ENCODE measurements around the gene GRPEL2. TPM values are rescaled to one million over a fixed set of nuclear protein-coding genes. Genes with fewer than 3 reads are reported as not detected.

Gene GRPEL2
- total and polyA plus RNA-seq, 2 experiments from 2014 or later, result 20.2 to 62.2 TPM

GRCh38 chr5:149365418-149365817 lies 20.1 kb downstream of the GRPEL2 start:
- H3K4me3 Mint-ChIP-seq, result no peak overlapping the region
- Histone ChIP-seq H3K36me3 (ENCODE audit: insufficient read depth) (no peaks in the 10 kb centered on the region), H4K20me1 (replicated peaks; ENCODE audit: insufficient read depth) (no peaks in the 10 kb centered on the region), H3K27me3 (ENCODE audit: insufficient read depth) (no peaks in the 10 kb centered on the region), H3K4me2 (no peak overlapping the region), H3F3A (replicated peaks; ENCODE audit: low read depth) (no peaks in the 10 kb centered on the region), H3K4me3 (no peak overlapping the region), H3K9me2 (ENCODE audit: insufficient read depth) (no peaks in the 10 kb centered on the region; the same call in 1 of the 2 replicates), H3K4me1 (ENCODE audit: insufficient read depth) (no peaks in the 10 kb centered on the region), H2AFZ (no peak overlapping the region), H3K79me2 (replicated peaks; ENCODE audit: insufficient read depth) (no peaks in the 10 kb centered on the region), H3K27ac (ENCODE audit: low read depth) (no peak overlapping the region)
- DNase-seq (ENCODE audit: low spot score), result no peak
- no peak for TF ChIP-seq CTCF (conservative IDR thresholded peaks at IDR 0.05; ENCODE audit: low read depth in 2 of 2)
- TF ChIP-seq, protein P1, sequence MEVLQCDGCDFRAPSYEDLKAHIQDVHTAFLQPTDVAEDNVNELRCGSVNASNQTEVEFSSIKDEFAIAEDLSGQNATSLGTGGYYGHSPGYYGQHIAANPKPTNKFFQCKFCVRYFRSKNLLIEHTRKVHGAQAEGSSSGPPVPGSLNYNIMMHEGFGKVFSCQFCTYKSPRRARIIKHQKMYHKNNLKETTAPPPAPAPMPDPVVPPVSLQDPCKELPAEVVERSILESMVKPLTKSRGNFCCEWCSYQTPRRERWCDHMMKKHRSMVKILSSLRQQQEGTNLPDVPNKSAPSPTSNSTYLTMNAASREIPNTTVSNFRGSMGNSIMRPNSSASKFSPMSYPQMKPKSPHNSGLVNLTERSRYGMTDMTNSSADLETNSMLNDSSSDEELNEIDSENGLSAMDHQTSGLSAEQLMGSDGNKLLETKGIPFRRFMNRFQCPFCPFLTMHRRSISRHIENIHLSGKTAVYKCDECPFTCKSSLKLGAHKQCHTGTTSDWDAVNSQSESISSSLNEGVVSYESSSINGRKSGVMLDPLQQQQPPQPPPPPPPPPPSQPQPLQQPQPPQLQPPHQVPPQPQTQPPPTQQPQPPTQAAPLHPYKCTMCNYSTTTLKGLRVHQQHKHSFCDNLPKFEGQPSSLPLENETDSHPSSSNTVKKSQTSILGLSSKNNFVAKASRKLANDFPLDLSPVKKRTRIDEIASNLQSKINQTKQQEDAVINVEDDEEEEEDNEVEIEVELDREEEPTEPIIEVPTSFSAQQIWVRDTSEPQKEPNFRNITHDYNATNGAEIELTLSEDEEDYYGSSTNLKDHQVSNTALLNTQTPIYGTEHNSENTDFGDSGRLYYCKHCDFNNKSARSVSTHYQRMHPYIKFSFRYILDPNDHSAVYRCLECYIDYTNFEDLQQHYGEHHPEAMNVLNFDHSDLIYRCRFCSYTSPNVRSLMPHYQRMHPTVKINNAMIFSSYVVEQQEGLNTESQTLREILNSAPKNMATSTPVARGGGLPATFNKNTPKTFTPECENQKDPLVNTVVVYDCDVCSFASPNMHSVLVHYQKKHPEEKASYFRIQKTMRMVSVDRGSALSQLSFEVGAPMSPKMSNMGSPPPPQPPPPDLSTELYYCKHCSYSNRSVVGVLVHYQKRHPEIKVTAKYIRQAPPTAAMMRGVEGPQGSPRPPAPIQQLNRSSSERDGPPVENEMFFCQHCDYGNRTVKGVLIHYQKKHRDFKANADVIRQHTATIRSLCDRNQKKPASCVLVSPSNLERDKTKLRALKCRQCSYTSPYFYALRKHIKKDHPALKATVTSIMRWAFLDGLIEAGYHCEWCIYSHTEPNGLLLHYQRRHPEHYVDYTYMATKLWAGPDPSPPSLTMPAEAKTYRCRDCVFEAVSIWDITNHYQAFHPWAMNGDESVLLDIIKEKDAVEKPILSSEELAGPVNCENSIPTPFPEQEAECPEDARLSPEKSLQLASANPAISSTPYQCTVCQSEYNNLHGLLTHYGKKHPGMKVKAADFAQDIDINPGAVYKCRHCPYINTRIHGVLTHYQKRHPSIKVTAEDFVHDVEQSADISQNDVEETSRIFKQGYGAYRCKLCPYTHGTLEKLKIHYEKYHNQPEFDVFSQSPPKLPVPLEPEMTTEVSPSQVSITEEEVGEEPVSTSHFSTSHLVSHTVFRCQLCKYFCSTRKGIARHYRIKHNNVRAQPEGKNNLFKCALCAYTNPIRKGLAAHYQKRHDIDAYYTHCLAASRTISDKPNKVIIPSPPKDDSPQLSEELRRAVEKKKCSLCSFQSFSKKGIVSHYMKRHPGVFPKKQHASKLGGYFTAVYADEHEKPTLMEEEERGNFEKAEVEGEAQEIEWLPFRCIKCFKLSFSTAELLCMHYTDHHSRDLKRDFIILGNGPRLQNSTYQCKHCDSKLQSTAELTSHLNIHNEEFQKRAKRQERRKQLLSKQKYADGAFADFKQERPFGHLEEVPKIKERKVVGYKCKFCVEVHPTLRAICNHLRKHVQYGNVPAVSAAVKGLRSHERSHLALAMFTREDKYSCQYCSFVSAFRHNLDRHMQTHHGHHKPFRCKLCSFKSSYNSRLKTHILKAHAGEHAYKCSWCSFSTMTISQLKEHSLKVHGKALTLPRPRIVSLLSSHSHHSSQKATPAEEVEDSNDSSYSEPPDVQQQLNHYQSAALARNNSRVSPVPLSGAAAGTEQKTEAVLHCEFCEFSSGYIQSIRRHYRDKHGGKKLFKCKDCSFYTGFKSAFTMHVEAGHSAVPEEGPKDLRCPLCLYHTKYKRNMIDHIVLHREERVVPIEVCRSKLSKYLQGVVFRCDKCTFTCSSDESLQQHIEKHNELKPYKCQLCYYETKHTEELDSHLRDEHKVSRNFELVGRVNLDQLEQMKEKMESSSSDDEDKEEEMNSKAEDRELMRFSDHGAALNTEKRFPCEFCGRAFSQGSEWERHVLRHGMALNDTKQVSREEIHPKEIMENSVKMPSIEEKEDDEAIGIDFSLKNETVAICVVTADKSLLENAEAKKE (CRISPR knock-in tag; IDR thresholded peaks at IDR 0.05), result no peak
- no peak for TF ChIP-seq EZH2phosphoT487 (IDR thresholded peaks at IDR 0.05; ENCODE audit: unreplicated experiment)
- peaks cover 13% of the 10 kb centered on the region for H3K4me1 Mint-ChIP-seq
- no peaks in the 10 kb centered on the region for H3K9me3 Mint-ChIP-seq
- peaks cover 9% of the 10 kb centered on the region for H3K27me3 Mint-ChIP-seq (ENCODE audit: insufficient read depth, low read depth, poor library complexity)
- ATAC-seq, result no peak
- peaks cover 4% of the 10 kb centered on the region; the same call in 2 of the 3 replicates for H3K36me3 Mint-ChIP-seq (ENCODE audit: low read depth)
- no peak overlapping the region for H3K27ac Mint-ChIP-seq
